Measurements from ENCODE around the gene ASB1. TPM values are rescaled to one million over a fixed set of nuclear protein-coding genes. Genes with fewer than 3 reads are reported as not detected.
A peak's percentile ranks its signal among the peaks of the same experiment; 100 is the strongest.

Gene ASB1
- total RNA-seq, 4 donors from 2014 or later, result 17.1 to 48.8 (median 22.1) TPM

DNA sequence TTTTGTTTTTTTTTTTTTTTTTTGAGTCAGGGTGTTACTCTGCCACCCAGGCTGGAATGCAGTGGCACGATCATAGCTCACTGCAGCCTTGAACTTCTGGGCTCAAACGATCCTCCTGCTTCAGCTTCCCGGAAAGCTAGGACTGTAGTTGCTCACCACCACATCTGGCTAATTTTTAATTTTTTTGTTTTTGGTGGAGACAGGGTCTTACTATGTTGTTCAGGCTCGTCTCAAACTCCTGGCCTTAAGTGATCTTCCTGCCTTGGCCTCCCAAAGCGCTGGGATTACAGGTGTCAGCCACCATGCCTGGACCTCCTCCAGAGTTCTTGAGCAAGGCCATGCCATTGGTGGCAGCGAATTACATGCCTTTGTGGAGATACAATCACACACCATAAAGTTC, 35.2 kb downstream of the ASB1 start:
- no peaks in the 10 kb centered on the region for H3K36me3 ChIP-seq
- no peak overlapping the region for H3K4me3 ChIP-seq
- H3K9me3 ChIP-seq, result no peaks in the 10 kb centered on the region
- no peak overlapping the region for H3K27ac ChIP-seq
- TF ChIP-seq EP300 (IDR thresholded peaks at IDR 0.05), result no peak
- TF ChIP-seq, protein P1, sequence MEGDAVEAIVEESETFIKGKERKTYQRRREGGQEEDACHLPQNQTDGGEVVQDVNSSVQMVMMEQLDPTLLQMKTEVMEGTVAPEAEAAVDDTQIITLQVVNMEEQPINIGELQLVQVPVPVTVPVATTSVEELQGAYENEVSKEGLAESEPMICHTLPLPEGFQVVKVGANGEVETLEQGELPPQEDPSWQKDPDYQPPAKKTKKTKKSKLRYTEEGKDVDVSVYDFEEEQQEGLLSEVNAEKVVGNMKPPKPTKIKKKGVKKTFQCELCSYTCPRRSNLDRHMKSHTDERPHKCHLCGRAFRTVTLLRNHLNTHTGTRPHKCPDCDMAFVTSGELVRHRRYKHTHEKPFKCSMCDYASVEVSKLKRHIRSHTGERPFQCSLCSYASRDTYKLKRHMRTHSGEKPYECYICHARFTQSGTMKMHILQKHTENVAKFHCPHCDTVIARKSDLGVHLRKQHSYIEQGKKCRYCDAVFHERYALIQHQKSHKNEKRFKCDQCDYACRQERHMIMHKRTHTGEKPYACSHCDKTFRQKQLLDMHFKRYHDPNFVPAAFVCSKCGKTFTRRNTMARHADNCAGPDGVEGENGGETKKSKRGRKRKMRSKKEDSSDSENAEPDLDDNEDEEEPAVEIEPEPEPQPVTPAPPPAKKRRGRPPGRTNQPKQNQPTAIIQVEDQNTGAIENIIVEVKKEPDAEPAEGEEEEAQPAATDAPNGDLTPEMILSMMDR (IDR thresholded peaks at IDR 0.05), result no peak
- no peak for TF ChIP-seq POLR2A (IDR thresholded peaks at IDR 0.05)
- TF ChIP-seq POLR2AphosphoS5 (IDR thresholded peaks at IDR 0.05), result no peak
- H3K27me3 ChIP-seq, result no peaks in the 10 kb centered on the region
- DNase-seq (ENCODE audit: low spot score in 2 of 2), result no peak
- WGBS, result 94% methylated on average over 6 of the region's 6 CpGs
- H3K4me1 ChIP-seq, result peaks cover 19% of the 10 kb centered on the region

DNA sequence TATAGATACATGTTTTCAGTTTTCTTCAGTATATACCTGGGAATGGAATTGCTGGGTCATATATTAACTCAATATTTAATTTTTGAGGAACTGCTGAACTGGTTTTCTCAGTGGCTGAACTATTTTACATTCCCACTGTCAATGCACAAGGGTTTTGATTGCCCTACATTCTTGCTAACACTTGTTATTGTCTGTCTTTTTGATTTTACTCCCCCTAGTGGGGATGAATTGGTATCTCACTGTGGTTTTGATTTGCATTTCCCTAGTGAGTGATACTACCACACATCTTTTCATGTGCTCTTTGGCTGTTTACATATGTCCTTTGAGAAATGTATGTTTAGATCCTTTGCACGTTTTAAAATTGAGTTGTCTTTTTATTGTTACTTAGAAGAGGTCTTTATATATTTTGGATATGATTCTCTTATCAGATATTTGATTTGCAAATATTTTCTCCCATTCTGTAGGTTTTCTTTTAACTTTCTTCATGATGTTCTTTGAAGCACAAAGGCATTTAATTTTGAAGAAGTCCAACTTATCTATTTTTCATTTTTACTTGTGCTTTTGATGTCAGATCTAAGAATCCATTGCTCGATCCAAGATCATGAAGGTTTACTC, 36.2 kb downstream of the ASB1 start:
- Histone ChIP-seq H3K27me3 (no peaks in the 10 kb centered on the region), H3K9me3 (no peaks in the 10 kb centered on the region), H3K27ac (no peak overlapping the region), H3K36me3 (no peaks in the 10 kb centered on the region), H3K4me1 (peaks cover 19% of the 10 kb centered on the region), H3K4me3 (no peak overlapping the region)
- no peak for DNase-seq (ENCODE audit: low spot score in 2 of 2)
- TF ChIP-seq EP300 (IDR thresholded peaks at IDR 0.05), result no peak
- TF ChIP-seq, protein P1 (IDR thresholded peaks at IDR 0.05), result peak; percentile 32 to 57
- 69% methylated on average over 2 of the region's 2 CpGs for WGBS

DNA sequence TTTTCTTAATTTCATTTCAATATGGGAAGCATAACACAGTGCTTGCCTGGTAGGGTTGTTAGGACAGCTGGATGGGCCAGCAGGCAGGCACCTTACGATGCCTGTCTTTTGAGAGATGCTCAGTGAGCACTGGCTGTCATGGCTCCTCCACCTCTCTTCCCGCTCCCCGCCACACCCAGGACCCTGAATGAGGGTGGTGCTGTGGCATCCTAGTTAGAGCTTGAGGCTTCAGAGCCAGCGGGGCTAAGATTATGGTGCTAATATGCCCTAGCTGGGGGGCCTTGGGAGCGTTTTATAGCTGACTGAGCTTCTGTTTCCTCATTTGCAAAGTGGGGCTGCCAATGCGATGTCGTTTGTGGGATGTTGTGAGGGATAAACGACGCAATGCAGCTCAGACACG, 37.7 kb downstream of the ASB1 start:
- Histone ChIP-seq H3K27ac (no peak overlapping the region), H3K9me3 (no peaks in the 10 kb centered on the region), H3K36me3 (no peaks in the 10 kb centered on the region), H3K4me1 (peaks cover 5% of the 10 kb centered on the region), H3K4me3 (no peak overlapping the region), H3K27me3 (no peaks in the 10 kb centered on the region)
- WGBS, result 93% methylated on average over 10 of the region's 10 CpGs
- TF ChIP-seq POLR2A (IDR thresholded peaks at IDR 0.05) (no peak), EP300 (IDR thresholded peaks at IDR 0.05) (no peak)
- TF ChIP-seq, protein P1 (IDR thresholded peaks at IDR 0.05), result no peak
- DNase-seq (ENCODE audit: low spot score in 2 of 2), result no peak

DNA sequence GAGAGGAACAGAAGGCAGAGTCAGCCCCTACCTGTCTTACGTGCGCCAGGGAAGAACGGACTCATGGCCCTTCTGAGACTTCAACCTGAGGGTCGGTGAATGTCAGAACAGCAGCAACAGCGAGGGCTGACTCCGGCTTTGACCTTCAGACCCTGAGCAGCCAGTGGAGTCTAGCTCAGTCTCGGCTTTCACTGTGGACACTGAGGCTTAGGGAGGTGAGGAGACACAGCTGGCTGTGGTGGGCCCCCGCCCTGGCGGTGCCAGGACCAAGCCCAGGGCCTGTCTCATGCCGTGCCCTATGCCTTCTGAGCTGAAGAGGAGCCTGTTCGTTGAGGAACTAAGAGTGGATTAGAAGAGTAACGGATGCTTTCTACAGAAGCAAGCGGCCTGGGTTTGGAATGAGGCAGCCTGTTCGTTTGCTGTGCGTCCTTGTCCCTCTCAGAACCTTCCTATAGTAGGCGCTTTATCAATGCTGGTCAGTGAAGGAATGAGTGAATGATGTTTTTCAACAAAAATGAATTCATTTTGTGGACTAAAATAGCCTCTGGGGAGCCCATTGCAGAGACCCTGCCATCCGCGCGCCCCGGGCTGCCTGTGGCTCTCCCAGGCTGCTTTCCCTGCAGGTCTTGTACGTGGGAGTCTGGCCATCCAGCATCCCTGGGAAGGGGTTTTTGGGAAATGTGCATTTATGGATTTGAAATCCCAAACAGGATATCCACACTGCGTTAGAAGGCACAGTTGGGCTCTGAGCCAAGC, 38.9 kb downstream of the ASB1 start:
- no peak for DNase-seq (ENCODE audit: low spot score in 2 of 2)
- H3K36me3 ChIP-seq, result no peaks in the 10 kb centered on the region
- 93% methylated on average over 22 of the region's 22 CpGs for WGBS
- TF ChIP-seq, protein P1 (IDR thresholded peaks at IDR 0.05), result no peak
- TF ChIP-seq POLR2AphosphoS5 (IDR thresholded peaks at IDR 0.05) (no peak), POLR2A (IDR thresholded peaks at IDR 0.05) (no peak), EP300 (IDR thresholded peaks at IDR 0.05) (no peak)
- H3K9me3 ChIP-seq, result no peaks in the 10 kb centered on the region
- no peak overlapping the region for H3K4me3 ChIP-seq
- no peak overlapping the region for H3K27ac ChIP-seq
- H3K27me3 ChIP-seq, result no peaks in the 10 kb centered on the region
- H3K4me1 ChIP-seq, result no peaks in the 10 kb centered on the region

DNA sequence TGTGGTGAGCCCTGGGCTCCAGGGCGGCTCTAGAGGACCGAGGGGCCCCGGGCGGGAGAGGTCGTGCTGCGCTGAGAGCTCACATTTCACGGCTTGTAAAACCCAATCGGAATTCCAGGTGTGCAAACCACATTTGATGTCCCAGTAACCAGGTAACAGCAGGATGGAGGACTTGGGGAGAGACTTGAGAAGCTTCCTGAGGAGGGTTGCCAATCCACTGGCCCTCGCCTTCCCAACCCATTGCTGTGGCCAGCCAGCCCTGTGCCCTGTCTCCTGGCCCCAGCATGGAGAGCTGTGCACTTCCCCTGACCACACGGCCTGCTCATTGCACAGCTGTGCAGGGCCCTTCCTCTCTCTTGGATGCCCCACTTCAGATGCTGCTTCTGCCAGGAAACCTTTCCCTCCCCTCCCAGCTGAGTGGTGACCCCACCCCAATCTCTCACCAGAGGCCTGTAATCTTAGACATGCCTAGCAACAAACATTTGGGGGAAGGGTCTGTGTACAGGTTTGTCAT, 39.6 kb downstream of the ASB1 start:
- Histone ChIP-seq H3K36me3 (no peaks in the 10 kb centered on the region), H3K9me3 (no peaks in the 10 kb centered on the region), H3K4me3 (no peak overlapping the region), H3K27me3 (no peaks in the 10 kb centered on the region), H3K4me1 (no peaks in the 10 kb centered on the region), H3K27ac (no peak overlapping the region)
- DNase-seq (ENCODE audit: low spot score in 2 of 2), result peak in 1 of 2 donors; percentile 49
- WGBS, result 82% methylated on average over 10 of the region's 10 CpGs
- TF ChIP-seq POLR2AphosphoS5 (IDR thresholded peaks at IDR 0.05) (no peak), POLR2A (IDR thresholded peaks at IDR 0.05) (no peak), EP300 (IDR thresholded peaks at IDR 0.05) (no peak)
- TF ChIP-seq, protein P1 (IDR thresholded peaks at IDR 0.05), result no peak

All from suprapubic skin (tissue), 4 donors.